Sigmoid colon (tissue), 3 donors: ENCODE data around the gene RPH3AL.

Experiments used
- POLR2A ChIP-seq, 2 donors: fragments of 450-650 bp; IDR thresholded peaks; one replicate each; pipeline ENCODE4 v1.6.1; 2016; ENCODE audit warnings: antibody characterized with exemption in 2 of 2, mild to moderate bottlenecking in 2 of 2, moderate library complexity in 2 of 2
- TF ChIP-seq, protein P1 (sequence below), 4 experiments: fragments of 450-650 bp in 3 of 4; fragments of 200-600 bp in 1 of 4; IDR thresholded peaks; one replicate each; pipeline ENCODE4 v1.5.1; 2016 to 2019; ENCODE audit warnings: antibody characterized with exemption in 4 of 4, mild to moderate bottlenecking in 3 of 4, moderate library complexity in 2 of 4

GRCh38 chr17:279776-280175 lies 72.8 kb downstream of the RPH3AL start:
- TF ChIP-seq, protein P1, sequence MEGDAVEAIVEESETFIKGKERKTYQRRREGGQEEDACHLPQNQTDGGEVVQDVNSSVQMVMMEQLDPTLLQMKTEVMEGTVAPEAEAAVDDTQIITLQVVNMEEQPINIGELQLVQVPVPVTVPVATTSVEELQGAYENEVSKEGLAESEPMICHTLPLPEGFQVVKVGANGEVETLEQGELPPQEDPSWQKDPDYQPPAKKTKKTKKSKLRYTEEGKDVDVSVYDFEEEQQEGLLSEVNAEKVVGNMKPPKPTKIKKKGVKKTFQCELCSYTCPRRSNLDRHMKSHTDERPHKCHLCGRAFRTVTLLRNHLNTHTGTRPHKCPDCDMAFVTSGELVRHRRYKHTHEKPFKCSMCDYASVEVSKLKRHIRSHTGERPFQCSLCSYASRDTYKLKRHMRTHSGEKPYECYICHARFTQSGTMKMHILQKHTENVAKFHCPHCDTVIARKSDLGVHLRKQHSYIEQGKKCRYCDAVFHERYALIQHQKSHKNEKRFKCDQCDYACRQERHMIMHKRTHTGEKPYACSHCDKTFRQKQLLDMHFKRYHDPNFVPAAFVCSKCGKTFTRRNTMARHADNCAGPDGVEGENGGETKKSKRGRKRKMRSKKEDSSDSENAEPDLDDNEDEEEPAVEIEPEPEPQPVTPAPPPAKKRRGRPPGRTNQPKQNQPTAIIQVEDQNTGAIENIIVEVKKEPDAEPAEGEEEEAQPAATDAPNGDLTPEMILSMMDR (IDR thresholded peaks at IDR 0.05): no peak
- TF ChIP-seq POLR2A (IDR thresholded peaks at IDR 0.05): no peak
